ENCODE data around the gene SLC38A8. TPM values are rescaled to one million over a fixed set of nuclear protein-coding genes. Genes with fewer than 3 reads are reported as not detected.

The SLC38A8 gene
- total RNA-seq, 2 donors from 2014 or later = not detected

DNA sequence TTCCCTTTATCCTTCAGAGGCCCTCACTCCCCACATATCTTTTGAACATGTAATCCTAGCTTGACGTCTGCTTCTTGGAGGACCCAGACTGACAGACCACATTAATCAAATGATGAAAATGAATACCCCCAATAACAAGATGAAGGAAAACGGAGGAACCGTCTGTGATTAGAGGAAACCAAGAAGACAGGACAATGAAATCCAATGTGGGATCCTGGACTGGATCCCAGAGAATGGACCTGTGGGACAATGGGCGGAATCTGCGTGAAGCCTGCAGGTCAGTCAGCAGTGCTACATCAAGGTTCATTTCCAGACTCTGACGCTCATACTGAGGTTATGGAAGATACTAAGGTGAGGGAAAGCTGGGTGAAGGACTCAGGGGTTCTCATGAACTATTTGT, 38.2 kb upstream of the SLC38A8 start:
- Mint-ChIP-seq H3K4me3 (no peak overlapping the region), H3K4me1 (ENCODE audit: low read depth in 2 of 2) (peaks cover 7 to 13% of the 10 kb centered on the region in 2 donors), H3K27me3 (no peaks in the 10 kb centered on the region), H3K36me3 (peaks cover 21% of the 10 kb centered on the region), H3K27ac (no peak overlapping the region), H3K9me3 (no peaks in the 10 kb centered on the region)
- DNase-seq (ENCODE audit: low spot score) (no peak), ATAC-seq (no peak)

- H3K9me3 Mint-ChIP-seq = no peaks in the 10 kb centered on the region
- peaks cover 6 to 15% of the 10 kb centered on the region in 2 donors for H3K4me1 Mint-ChIP-seq (ENCODE audit: low read depth in 2 of 2)
- ATAC-seq (no peak), DNase-seq (ENCODE audit: low spot score) (no peak)
- no peak overlapping the region for H3K4me3 Mint-ChIP-seq
- no peak overlapping the region for H3K27ac Mint-ChIP-seq
- H3K36me3 Mint-ChIP-seq = peaks cover 25% of the 10 kb centered on the region
- H3K27me3 Mint-ChIP-seq = no peaks in the 10 kb centered on the region
Observed at GRCh38 chr16:84080378-84080777, 37.8 kb upstream of the SLC38A8 start.

DNA sequence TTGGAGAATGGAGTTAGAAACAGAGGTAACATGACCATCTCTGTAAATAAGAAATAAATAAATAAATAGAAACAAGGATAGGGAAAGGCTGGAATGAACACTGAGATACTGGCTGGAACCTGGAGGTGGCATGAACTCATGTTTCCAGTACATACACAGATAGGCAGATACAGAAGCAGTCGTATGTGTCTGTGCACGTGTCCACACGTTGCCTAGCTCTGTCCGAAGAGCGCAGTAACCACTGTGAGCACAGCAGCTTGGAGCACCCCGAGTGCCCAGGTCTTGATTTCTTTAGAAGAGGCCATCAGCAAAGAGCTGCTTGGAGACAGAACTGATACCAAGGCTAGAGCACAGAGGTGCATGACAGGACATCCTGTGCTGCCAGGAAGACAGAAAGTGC, 37.1 kb upstream of the SLC38A8 start:
- peaks cover under 1 to 15% of the 10 kb centered on the region in 2 donors for H3K4me1 Mint-ChIP-seq (ENCODE audit: low read depth in 2 of 2)
- H3K4me3 Mint-ChIP-seq = no peak overlapping the region
- DNase-seq (ENCODE audit: low spot score) (no peak), ATAC-seq (no peak)
- peak overlapping the region in 1 of 2 donors; percentile 63 for H3K27ac Mint-ChIP-seq
- H3K36me3 Mint-ChIP-seq = peaks cover 25% of the 10 kb centered on the region
- H3K9me3 Mint-ChIP-seq = no peaks in the 10 kb centered on the region
- H3K27me3 Mint-ChIP-seq = no peaks in the 10 kb centered on the region

- H3K4me3 Mint-ChIP-seq = no peak overlapping the region
- peaks cover 31% of the 10 kb centered on the region for H3K36me3 Mint-ChIP-seq
- DNase-seq (ENCODE audit: low spot score) = no peak
- no peak overlapping the region for H3K27ac Mint-ChIP-seq
- H3K27me3 Mint-ChIP-seq = no peaks in the 10 kb centered on the region
- ATAC-seq = no peak
- H3K4me1 Mint-ChIP-seq (ENCODE audit: low read depth in 2 of 2) = peaks cover 0 to 13% of the 10 kb centered on the region in 2 donors
- no peaks in the 10 kb centered on the region for H3K9me3 Mint-ChIP-seq
Observed at GRCh38 chr16:84075376-84075775, 32.8 kb upstream of the SLC38A8 start.

GRCh38 chr16:84074721-84075120, 32.1 kb upstream of the SLC38A8 start:
- no peak for ATAC-seq
- Mint-ChIP-seq H3K4me1 (ENCODE audit: low read depth in 2 of 2) (peaks cover 0 to 13% of the 10 kb centered on the region in 2 donors), H3K27ac (no peak overlapping the region), H3K27me3 (no peaks in the 10 kb centered on the region), H3K4me3 (no peak overlapping the region), H3K9me3 (no peaks in the 10 kb centered on the region), H3K36me3 (peaks cover 31% of the 10 kb centered on the region)
- DNase-seq (ENCODE audit: low spot score) = no peak

DNA sequence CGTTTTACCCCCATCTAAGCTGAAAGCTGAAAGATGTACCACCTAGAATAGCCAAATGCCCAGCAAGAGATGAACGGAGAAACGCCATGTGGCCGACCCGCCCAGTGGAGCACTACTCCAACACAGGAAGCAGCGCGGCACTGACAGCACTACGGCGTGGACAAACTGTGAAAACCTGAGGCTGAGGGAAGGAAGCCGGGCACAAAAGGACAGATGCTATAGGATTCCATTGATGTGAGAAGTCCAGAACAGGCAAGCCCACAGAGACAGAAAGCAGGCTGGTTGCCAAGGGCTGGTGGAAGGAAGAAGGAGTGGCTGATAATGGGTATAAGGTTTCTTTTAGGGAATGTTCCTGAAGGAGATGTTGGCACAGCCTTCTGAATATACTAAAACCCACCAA, 29.4 kb upstream of the SLC38A8 start:
- peaks cover 29% of the 10 kb centered on the region for H3K36me3 Mint-ChIP-seq
- H3K27me3 Mint-ChIP-seq = no peaks in the 10 kb centered on the region
- peak in 1 of 2 donors; percentile 32 for ATAC-seq
- H3K4me1 Mint-ChIP-seq (ENCODE audit: low read depth in 2 of 2) = peaks cover 6 to 11% of the 10 kb centered on the region in 2 donors
- no peak overlapping the region for H3K27ac Mint-ChIP-seq
- no peak for DNase-seq (ENCODE audit: low spot score)
- H3K4me3 Mint-ChIP-seq = no peak overlapping the region
- no peaks in the 10 kb centered on the region for H3K9me3 Mint-ChIP-seq

DNA sequence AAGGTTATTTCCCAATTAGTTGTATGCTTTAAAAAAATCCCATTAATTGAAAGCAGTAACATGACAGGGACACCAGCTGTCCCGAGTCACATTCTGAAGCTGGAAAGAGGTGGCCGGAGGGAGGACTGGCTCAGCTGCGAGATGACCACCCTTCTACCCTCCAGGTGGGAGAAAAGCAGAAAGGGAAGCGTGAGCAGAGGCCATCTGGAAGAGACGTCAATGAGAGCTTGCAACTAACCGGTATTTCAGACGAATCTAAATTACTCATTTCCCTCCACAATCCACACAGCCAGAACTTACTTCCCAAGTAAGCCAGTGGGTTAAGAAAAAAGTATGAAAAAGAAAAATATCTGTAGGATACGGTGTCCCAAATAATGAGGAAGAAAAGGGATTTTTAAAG, 28.5 kb upstream of the SLC38A8 start:
- ATAC-seq (no peak), DNase-seq (ENCODE audit: low spot score) (no peak)
- no peaks in the 10 kb centered on the region for H3K9me3 Mint-ChIP-seq
- H3K36me3 Mint-ChIP-seq = peaks cover 27% of the 10 kb centered on the region
- peaks cover 6 to 11% of the 10 kb centered on the region in 2 donors for H3K4me1 Mint-ChIP-seq (ENCODE audit: low read depth in 2 of 2)
- no peak overlapping the region for H3K27ac Mint-ChIP-seq
- H3K4me3 Mint-ChIP-seq = no peak overlapping the region
- no peaks in the 10 kb centered on the region for H3K27me3 Mint-ChIP-seq

DNA sequence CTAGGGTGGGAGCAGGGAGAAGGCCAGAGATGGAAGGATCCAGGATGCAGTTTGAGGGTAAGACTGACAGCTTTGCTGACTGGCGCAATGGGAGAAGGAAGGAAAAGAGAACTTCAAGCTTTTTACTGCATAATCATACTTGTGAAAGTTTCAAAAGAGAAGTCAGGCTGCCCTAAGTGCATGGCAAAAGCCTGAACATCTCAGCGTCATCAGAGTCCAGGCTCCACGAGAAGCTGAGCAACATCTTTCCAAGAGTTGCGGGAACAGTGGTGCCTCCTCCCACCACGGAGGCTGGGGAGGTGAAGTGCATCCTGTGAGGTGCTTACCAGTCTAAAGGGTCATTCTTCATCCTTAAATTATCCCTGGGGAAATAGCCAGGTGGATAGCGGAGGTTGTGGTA, 26.9 kb upstream of the SLC38A8 start:
- Mint-ChIP-seq H3K4me3 (no peak overlapping the region), H3K36me3 (peaks cover 21% of the 10 kb centered on the region)

DNA sequence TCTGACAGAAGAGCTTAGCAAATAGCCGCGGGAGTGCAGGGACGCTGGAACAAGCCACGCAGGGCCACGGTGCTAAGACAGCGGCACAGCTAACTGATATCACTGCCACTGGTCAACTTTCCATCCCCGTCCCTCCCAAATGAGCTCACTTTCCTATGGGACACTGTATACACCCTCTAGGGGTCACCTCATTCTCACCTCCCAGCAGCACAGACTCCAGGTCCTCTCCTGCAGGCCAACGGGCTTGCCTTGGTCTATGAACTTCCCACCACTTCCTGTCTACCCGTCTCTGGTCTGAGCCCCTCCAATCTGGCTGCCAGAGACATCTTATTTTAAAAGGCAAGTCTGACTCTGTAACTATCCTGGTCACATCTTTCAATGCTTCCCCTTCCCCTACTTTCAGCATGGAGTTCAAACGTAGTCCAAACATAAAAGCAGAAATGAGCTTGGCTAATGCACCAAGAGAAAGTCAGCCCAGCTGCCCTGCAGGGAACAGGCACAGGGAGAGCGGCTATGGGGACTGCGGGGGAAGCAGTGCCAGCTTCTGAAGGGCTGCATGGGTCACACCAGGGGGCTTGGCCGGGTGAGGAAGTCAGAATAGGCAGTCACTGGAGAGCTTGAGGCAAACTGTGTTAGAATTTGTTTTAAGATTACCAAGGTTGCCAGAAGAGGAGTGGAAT, 26.3 kb upstream of the SLC38A8 start:
- DNase-seq (ENCODE audit: low spot score) (no peak), ATAC-seq (no peak)
- Mint-ChIP-seq H3K4me1 (ENCODE audit: low read depth in 2 of 2) (peaks cover 6 to 8% of the 10 kb centered on the region in 2 donors), H3K27ac (peak overlapping the region in 1 of 2 donors; percentile 40), H3K9me3 (no peaks in the 10 kb centered on the region), H3K4me3 (no peak overlapping the region), H3K27me3 (no peaks in the 10 kb centered on the region), H3K36me3 (peaks cover 22% of the 10 kb centered on the region)

More for the DNA sequence above, 26.9 kb upstream of the SLC38A8 start:
- H3K4me1 Mint-ChIP-seq (ENCODE audit: low read depth in 2 of 2) = peaks cover 6 to 8% of the 10 kb centered on the region in 2 donors
- no peaks in the 10 kb centered on the region for H3K27me3 Mint-ChIP-seq
- peak overlapping the region in 1 of 2 donors; percentile 40 for H3K27ac Mint-ChIP-seq
- ATAC-seq (no peak), DNase-seq (ENCODE audit: low spot score) (no peak)
- no peaks in the 10 kb centered on the region for H3K9me3 Mint-ChIP-seq

DNA sequence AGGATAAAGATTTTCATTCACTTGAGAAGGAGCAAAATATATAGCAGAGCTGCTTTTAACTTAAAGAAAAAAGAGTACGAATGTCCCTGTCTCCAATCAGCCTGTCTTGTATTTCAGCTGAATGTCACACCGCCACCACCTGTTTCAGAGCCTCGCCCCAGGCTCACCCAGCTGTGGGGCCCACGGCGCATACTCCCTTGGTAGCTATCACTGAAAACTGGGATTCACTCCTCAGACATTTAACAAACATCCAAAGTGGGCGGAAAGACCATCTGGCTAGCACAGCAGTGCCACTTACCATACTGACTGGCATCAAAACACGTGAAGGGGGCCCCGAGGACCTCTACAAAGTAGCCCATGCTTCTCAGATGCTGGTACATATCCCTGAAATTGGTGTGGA, 25.4 kb upstream of the SLC38A8 start:
- ATAC-seq = no peak
- H3K4me1 Mint-ChIP-seq (ENCODE audit: low read depth in 2 of 2) = peaks cover 6 to 8% of the 10 kb centered on the region in 2 donors
- no peak overlapping the region for H3K27ac Mint-ChIP-seq
- no peaks in the 10 kb centered on the region for H3K9me3 Mint-ChIP-seq
- H3K36me3 Mint-ChIP-seq = peaks cover 28% of the 10 kb centered on the region
- no peak overlapping the region for H3K4me3 Mint-ChIP-seq
- no peaks in the 10 kb centered on the region for H3K27me3 Mint-ChIP-seq
- DNase-seq (ENCODE audit: low spot score) = no peak

- no peak overlapping the region for H3K4me3 Mint-ChIP-seq
- no peaks in the 10 kb centered on the region for H3K9me3 Mint-ChIP-seq
- no peak overlapping the region for H3K27ac Mint-ChIP-seq
- no peak for DNase-seq (ENCODE audit: low spot score)
- peaks cover 6 to 8% of the 10 kb centered on the region in 2 donors for H3K4me1 Mint-ChIP-seq (ENCODE audit: low read depth in 2 of 2)
- no peaks in the 10 kb centered on the region for H3K27me3 Mint-ChIP-seq
- H3K36me3 Mint-ChIP-seq = peaks cover 28% of the 10 kb centered on the region
- no peak for ATAC-seq
Observed at GRCh38 chr16:84067640-84068039, 25.0 kb upstream of the SLC38A8 start.

GRCh38 chr16:84065536-84066132, 23.0 kb upstream of the SLC38A8 start:
- DNase-seq (ENCODE audit: low spot score) (no peak), ATAC-seq (no peak)

DNA sequence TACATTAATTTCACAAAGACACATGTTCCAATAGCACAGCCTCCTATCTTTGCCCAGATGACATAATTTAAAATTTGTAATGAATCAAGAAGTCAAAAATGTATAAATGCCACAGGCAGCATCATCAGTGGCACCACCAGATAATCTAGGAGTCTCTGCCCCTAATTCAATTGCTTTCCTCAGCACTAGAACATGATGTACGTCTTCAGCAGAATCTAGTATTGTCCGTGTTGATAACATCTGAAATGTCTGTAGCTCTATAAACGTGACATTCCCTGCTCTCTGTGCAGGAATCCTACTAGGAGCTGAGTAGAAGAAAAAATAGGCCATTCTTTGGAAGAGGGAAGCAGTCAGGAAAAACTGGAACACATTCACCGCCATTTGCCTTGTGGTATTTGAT, 21.4 kb upstream of the SLC38A8 start:
- Mint-ChIP-seq H3K27me3 (no peaks in the 10 kb centered on the region), H3K9me3 (no peaks in the 10 kb centered on the region), H3K27ac (no peak overlapping the region), H3K4me3 (no peak overlapping the region), H3K4me1 (ENCODE audit: low read depth in 2 of 2) (peaks cover under 1 to 1% of the 10 kb centered on the region in 2 donors), H3K36me3 (peaks cover 8% of the 10 kb centered on the region)
- no peak for DNase-seq (ENCODE audit: low spot score)
- ATAC-seq = no peak

More at GRCh38 chr16:84065536-84066132, 23.0 kb upstream of the SLC38A8 start:
- no peak overlapping the region for H3K27ac Mint-ChIP-seq
- no peak overlapping the region for H3K4me3 Mint-ChIP-seq
- peaks cover 5 to 6% of the 10 kb centered on the region in 2 donors for H3K4me1 Mint-ChIP-seq (ENCODE audit: low read depth in 2 of 2)
- peaks cover 14% of the 10 kb centered on the region for H3K36me3 Mint-ChIP-seq
- no peaks in the 10 kb centered on the region for H3K9me3 Mint-ChIP-seq
- no peaks in the 10 kb centered on the region for H3K27me3 Mint-ChIP-seq

DNA sequence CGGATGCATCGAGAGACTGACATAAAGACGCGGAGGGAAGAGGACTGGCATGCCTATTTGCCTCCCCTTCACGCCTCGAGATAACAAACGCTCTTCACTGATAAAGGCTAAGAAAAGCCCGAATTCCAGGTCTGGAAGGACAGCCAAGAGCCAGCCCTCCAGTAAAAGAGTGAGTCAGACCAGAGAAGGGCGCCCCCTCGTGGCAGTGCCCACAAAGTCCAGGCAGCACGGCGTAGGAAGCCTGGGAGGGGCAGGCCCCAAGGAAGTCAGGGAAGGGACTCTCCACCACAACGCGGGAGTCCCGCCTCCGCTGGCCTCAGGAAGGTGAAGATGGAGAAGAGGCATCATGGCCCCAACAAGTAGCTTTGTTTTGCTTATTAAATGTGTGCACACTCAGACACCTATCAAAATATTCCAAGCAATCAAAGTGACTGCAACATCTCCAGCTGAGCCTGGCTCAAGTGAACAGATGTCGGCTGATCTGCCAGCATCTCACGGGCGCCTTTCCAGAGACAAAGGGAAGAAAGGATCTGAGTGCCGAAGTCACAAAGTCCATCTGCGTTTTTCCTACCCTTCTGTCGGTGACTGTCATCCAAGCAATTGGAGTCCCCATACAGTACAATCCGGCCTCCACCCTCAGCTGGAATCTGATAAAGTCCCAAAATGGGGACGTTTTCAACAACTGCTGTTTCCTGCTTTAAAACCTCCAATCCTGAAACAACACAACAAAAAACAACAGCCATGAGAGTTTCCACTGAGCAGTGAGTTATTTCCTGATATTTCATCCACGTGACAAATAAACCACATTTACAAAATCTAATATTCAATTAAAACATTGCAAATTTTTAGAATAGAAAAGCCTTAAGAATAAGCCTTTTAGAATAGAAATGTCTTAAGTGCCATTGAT, 20.4 kb upstream of the SLC38A8 start:
- H3K27ac Mint-ChIP-seq = no peak overlapping the region
- peaks cover 7% of the 10 kb centered on the region for H3K36me3 Mint-ChIP-seq
- no peaks in the 10 kb centered on the region for H3K4me1 Mint-ChIP-seq (ENCODE audit: low read depth in 2 of 2)

More for the DNA sequence above, 20.4 kb upstream of the SLC38A8 start:
- DNase-seq (ENCODE audit: low spot score) (no peak), ATAC-seq (peak; percentile 71 to 77)
- Mint-ChIP-seq H3K9me3 (no peaks in the 10 kb centered on the region), H3K4me3 (no peak overlapping the region), H3K27me3 (no peaks in the 10 kb centered on the region)
